ENCODE results near the gene GIMAP8. TPM values are rescaled to one million over a fixed set of nuclear protein-coding genes. Genes with fewer than 3 reads are reported as not detected.

The GIMAP8 gene
- total RNA-seq = 10 to 100 TPM; 13.8 to 69.7 (median 52.5) TPM
- 10 to 100 TPM; 26.0 to 56.5 TPM for polyA plus RNA-seq
- 69.3 reads per million, percentile 78 among the genes with 10 or more reads in this experiment for total RNA-seq

DNA sequence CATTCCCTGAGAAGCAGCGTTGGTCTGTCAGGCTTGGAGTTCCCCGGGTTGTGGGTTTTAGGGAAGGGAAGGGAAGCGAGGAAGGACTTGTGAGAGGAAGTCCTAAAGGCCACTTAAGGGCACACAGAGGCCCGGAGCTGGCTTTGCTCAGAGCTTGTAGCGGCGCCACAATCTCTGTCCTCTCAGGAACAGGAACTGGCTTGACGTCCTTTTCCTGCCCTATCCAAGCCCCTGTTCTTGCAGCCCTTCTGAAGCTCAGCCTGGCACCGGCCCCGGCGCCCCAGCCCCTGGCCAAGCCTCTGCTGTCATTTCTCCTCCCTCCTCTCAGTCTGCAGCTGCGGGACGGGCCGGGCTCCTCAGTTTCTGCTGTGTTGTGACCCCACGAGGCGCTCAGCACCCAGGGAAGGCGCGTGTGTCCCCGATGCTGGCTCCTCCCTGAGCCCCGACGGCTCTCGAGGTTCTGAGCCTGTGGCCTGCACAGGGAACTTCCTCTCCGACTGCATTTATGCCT, at the start of gene GIMAP8:
Gene GIMAP8 (plus strand): TSS at position 140 of the 511 bp plus-strand sequence. CDS start 16,069 bp downstream, outside the sequence.
- Mint-ChIP-seq H3K27ac (peak within 1 kb of the TSS; percentile 95 to 99 (median 97)), H3K27me3 (no peaks in the 10 kb centered on the region), H3K9me3 (peaks cover 0 to 17% (median 6%) of the 10 kb centered on the region in 11 donors), H3K36me3 (peaks cover 4 to 39% (median 25%) of the 10 kb centered on the region in 5 donors), H3K4me3 (peak within 1 kb of the TSS; percentile 94 to 100 (median 98)), H3K4me1 (peaks cover 48 to 69% (median 61%) of the 10 kb centered on the region in 7 donors)
- ChIA-PET CTCF (interaction anchor here (0.9 to 5.9 kb wide), 16 partner anchors 21 to 305 kb away, joined by 3 to 91 read pairs (median 5); partner anchors contain the start of genes GIMAP1, GIMAP4, GIMAP5 and GIMAP7), POLR2A (interaction anchor here (0.5 to 13.9 kb wide), 33 partner anchors 9 to 308 kb away, joined by 3 to 829 read pairs (median 12); partner anchors contain the start of genes GIMAP1, GIMAP2, GIMAP4 and GIMAP5)
- ATAC-seq = peak; percentile 64
- intact Hi-C loops (cut with micrococcal nuclease) = loop anchor here (1.0 to 2.0 kb wide), 14 partner anchors 14 to 306 kb away; partner anchors contain the start of genes GIMAP1 (in 1 of the 2), GIMAP4 (in 1 of the 2) and GIMAP7 (in 1 of the 2)
- Histone ChIP-seq H3K4me1 (ENCODE audit: control insufficient read depth in 2 of 2, insufficient read depth in 2 of 2, low read length in 2 of 2) (peaks cover 41 to 54% of the 10 kb centered on the region in 2 donors), H3K36me3 (ENCODE audit: control insufficient read depth in 2 of 3, insufficient read depth in 3 of 3, low read length in 3 of 3) (peaks cover 0 to 9% (median 0%) of the 10 kb centered on the region in 3 experiments), H3K27ac (ENCODE audit: low read depth, low read length) (peak within 1 kb of the TSS; percentile 84), H3K4me3 (ENCODE audit: low read length) (peak within 1 kb of the TSS; percentile 99), H3K27me3 (ENCODE audit: control insufficient read depth in 2 of 2, insufficient read depth in 2 of 2, low read length in 2 of 2) (no peaks in the 10 kb centered on the region), H3K9me3 (ENCODE audit: control insufficient read depth in 2 of 3, low read length in 3 of 3) (peaks cover 2 to 5% (median 5%) of the 10 kb centered on the region in 3 experiments)
- DNase-seq = peak; percentile 37 to 73 (median 64)

DNA sequence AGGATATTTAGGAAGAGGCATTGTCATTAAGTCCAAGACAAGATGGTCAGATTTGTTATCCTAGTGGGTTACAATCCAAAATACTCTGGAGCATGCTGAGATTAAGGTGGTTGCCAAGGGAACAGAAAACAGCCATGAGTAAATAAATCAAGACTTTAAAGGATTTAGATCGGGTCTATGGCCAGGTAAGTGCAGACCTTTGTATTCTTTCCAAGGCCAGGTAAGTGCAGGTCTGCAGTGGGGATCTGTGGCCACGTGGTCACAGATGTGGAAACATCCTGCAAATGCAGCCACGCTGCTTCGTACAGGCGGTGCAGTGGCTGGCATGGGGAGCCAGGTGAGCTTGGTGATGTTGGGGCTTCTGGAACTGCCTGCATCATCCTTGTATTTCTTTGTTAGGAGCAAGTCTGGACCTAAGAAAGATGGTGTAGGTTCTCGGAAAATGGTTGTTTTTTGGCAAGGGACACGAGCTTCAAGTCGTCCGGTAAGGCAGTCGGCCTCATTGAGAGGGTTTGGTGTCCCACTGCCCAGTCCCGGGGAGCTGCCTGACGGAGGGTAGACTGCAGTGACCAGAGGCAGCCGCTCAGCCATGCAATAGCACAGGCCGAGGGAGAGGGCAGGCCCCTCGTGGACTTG, 49.5 kb upstream of the GIMAP8 start:
- H3K27me3 ChIP-seq (ENCODE audit: control insufficient read depth in 2 of 2, insufficient read depth in 2 of 2, low read length in 2 of 2) = no peaks in the 10 kb centered on the region
- POLR2A ChIA-PET = interaction anchor here (0.6 kb wide), 1 partner anchor 21 kb away, joined by 4 read pairs; no protein-coding TSS in a partner anchor
- no peaks in the 10 kb centered on the region for H3K9me3 Mint-ChIP-seq
- intact Hi-C loops (cut with micrococcal nuclease) = loop anchor here in 1 of 2 donors (10.0 kb wide), 1 partner anchor 824 kb away; the partner anchor contains the start of gene ABCF2
- ATAC-seq (no peak), DNase-seq (no peak)
- H3K4me1 Mint-ChIP-seq = peaks cover 9 to 24% (median 20%) of the 10 kb centered on the region in 7 donors
- H3K27me3 Mint-ChIP-seq = no peaks in the 10 kb centered on the region
- peaks cover 0 to 16% (median 0%) of the 10 kb centered on the region in 3 experiments for H3K36me3 ChIP-seq (ENCODE audit: control insufficient read depth in 2 of 3, insufficient read depth in 3 of 3, low read length in 3 of 3)
- H3K27ac Mint-ChIP-seq = peak overlapping the region in 3 of 9 donors; percentile 54 to 62 (median 55)
- no peak overlapping the region for H3K27ac ChIP-seq (ENCODE audit: low read depth, low read length)
- H3K36me3 Mint-ChIP-seq = peaks cover 0 to 5% (median 0%) of the 10 kb centered on the region in 5 donors
- peak overlapping the region in 1 of 10 donors; percentile 70 for H3K4me3 Mint-ChIP-seq
- CTCF ChIA-PET = interaction anchor here (1.8 kb wide), 1 partner anchor 32 kb away, joined by 4 read pairs; no protein-coding TSS in a partner anchor
- H3K4me3 ChIP-seq (ENCODE audit: low read length) = no peak overlapping the region
- H3K4me1 ChIP-seq (ENCODE audit: control insufficient read depth in 2 of 2, insufficient read depth in 2 of 2, low read length in 2 of 2) = peaks cover 10 to 11% of the 10 kb centered on the region in 2 donors
- no peaks in the 10 kb centered on the region for H3K9me3 ChIP-seq (ENCODE audit: control insufficient read depth in 2 of 3, low read length in 3 of 3)

GRCh38 chr7:150401424-150401790, 49.0 kb upstream of the GIMAP8 start:
- POLR2A ChIA-PET = no interaction called here
- CTCF ChIA-PET = interaction anchor here (1.8 kb wide), 1 partner anchor 32 kb away, joined by 4 read pairs; no protein-coding TSS in a partner anchor
- H3K4me1 Mint-ChIP-seq = peaks cover 14 to 29% (median 25%) of the 10 kb centered on the region in 7 donors
- H3K4me3 Mint-ChIP-seq = peak overlapping the region in 1 of 10 donors; percentile 70
- Histone ChIP-seq H3K4me1 (ENCODE audit: control insufficient read depth in 2 of 2, insufficient read depth in 2 of 2, low read length in 2 of 2) (peaks cover 11 to 12% of the 10 kb centered on the region in 2 donors), H3K36me3 (ENCODE audit: control insufficient read depth in 2 of 3, insufficient read depth in 3 of 3, low read length in 3 of 3) (peaks cover 0 to 16% (median 0%) of the 10 kb centered on the region in 3 experiments), H3K4me3 (ENCODE audit: low read length) (no peak overlapping the region), H3K27me3 (ENCODE audit: control insufficient read depth in 2 of 2, insufficient read depth in 2 of 2, low read length in 2 of 2) (no peaks in the 10 kb centered on the region), H3K9me3 (ENCODE audit: control insufficient read depth in 2 of 3, low read length in 3 of 3) (no peaks in the 10 kb centered on the region), H3K27ac (ENCODE audit: low read depth, low read length) (no peak overlapping the region)
- H3K36me3 Mint-ChIP-seq = peaks cover 0 to under 1% (median 0%) of the 10 kb centered on the region in 5 donors
- no peaks in the 10 kb centered on the region for H3K9me3 Mint-ChIP-seq
- DNase-seq (no peak), ATAC-seq (no peak)
- no peaks in the 10 kb centered on the region for H3K27me3 Mint-ChIP-seq
- peak overlapping the region in 1 of 9 donors; percentile 2 for H3K27ac Mint-ChIP-seq
- intact Hi-C loops (cut with micrococcal nuclease) = loop anchor here in 1 of 2 donors (10.0 kb wide), 1 partner anchor 823 kb away; the partner anchor contains the start of gene ABCF2

DNA sequence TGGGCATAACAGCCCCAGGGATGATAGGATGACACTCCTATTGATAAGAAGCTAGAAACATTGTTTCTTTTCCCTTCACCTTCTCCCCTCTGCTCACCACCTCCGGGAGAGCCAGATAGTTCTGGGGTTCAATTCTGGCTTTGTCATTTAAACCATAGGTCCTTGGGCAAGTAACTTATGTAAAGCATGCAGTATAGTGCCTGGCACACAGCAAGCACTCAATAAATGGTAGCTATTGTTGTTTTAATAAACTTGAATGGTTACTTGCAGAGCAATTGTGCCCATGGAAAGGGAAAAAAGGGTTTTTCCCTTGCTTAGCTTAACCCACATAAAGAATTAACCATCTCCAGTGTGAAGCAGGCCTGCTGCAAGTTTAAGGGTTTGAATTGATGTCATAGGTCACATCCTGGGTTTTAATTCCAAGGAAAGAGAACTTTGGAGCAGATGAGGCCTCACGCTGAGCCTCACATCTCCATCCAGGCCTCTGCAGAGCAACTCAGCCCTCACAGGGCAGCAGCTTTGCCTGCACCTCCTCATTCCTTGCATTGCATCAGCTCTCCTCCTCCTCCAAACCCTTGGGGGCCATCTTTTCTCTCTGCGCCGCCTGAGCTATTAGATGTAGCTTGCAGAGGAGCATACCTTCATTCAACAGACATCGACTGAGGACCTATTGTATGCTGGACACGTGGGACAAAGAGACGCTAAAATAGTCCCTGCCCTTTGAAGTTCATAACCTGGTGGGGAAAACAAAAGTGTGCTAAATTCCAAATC, 48.4 kb upstream of the GIMAP8 start:
- Histone ChIP-seq H3K36me3 (ENCODE audit: control insufficient read depth in 2 of 3, insufficient read depth in 3 of 3, low read length in 3 of 3) (peaks cover 0 to 16% (median 0%) of the 10 kb centered on the region in 3 experiments), H3K27me3 (ENCODE audit: control insufficient read depth in 2 of 2, insufficient read depth in 2 of 2, low read length in 2 of 2) (no peaks in the 10 kb centered on the region), H3K4me3 (ENCODE audit: low read length) (no peak overlapping the region), H3K4me1 (ENCODE audit: control insufficient read depth in 2 of 2, insufficient read depth in 2 of 2, low read length in 2 of 2) (peaks cover 14 to 19% of the 10 kb centered on the region in 2 donors), H3K9me3 (ENCODE audit: control insufficient read depth in 2 of 3, low read length in 3 of 3) (no peaks in the 10 kb centered on the region), H3K27ac (ENCODE audit: low read depth, low read length) (no peak overlapping the region)
- no peaks in the 10 kb centered on the region for H3K27me3 Mint-ChIP-seq
- H3K4me1 Mint-ChIP-seq = peaks cover 21 to 35% (median 30%) of the 10 kb centered on the region in 7 donors
- H3K27ac Mint-ChIP-seq = peak overlapping the region in 4 of 9 donors; percentile 32 to 84 (median 50)
- DNase-seq (no peak), ATAC-seq (no peak)
- H3K9me3 Mint-ChIP-seq = no peaks in the 10 kb centered on the region
- POLR2A ChIA-PET = interaction anchor here (2.1 kb wide), 1 partner anchor 27 kb away, joined by 7 read pairs; no protein-coding TSS in a partner anchor
- H3K4me3 Mint-ChIP-seq = peak overlapping the region in 5 of 10 donors; percentile 2 to 71 (median 40)
- intact Hi-C loops (cut with micrococcal nuclease) = loop anchor here in 1 of 2 donors (10.0 kb wide), 1 partner anchor 823 kb away; the partner anchor contains the start of gene ABCF2
- H3K36me3 Mint-ChIP-seq = peaks cover 0 to 2% (median 1%) of the 10 kb centered on the region in 5 donors
- CTCF ChIA-PET = interaction anchor here (1.8 kb wide), 1 partner anchor 33 kb away, joined by 4 read pairs; no protein-coding TSS in a partner anchor

GRCh38 chr7:150402671-150403321, 47.6 kb upstream of the GIMAP8 start:
- H3K27ac ChIP-seq (ENCODE audit: low read depth, low read length) = no peak overlapping the region
- H3K4me1 Mint-ChIP-seq = peaks cover 24 to 37% (median 32%) of the 10 kb centered on the region in 7 donors
- ATAC-seq = no peak
- peaks cover 0 to 4% (median 3%) of the 10 kb centered on the region in 5 donors for H3K36me3 Mint-ChIP-seq
- no peaks in the 10 kb centered on the region for H3K9me3 Mint-ChIP-seq
- POLR2A ChIA-PET = interaction anchor here (0.6 to 5.0 kb wide), 3 partner anchors 28 to 64 kb away, joined by 3 to 62 read pairs (median 7); partner anchors contain the start of gene REPIN1
- intact Hi-C loops (cut with micrococcal nuclease) = loop anchor here in 1 of 2 donors (10.0 kb wide), 1 partner anchor 822 kb away; the partner anchor contains the start of gene ABCF2
- DNase-seq = no peak
- H3K36me3 ChIP-seq (ENCODE audit: control insufficient read depth in 2 of 3, insufficient read depth in 3 of 3, low read length in 3 of 3) = peaks cover 0 to 15% (median 0%) of the 10 kb centered on the region in 3 experiments
- H3K27me3 Mint-ChIP-seq = no peaks in the 10 kb centered on the region
- no peak overlapping the region for H3K4me3 ChIP-seq (ENCODE audit: low read length)
- no peaks in the 10 kb centered on the region for H3K9me3 ChIP-seq (ENCODE audit: control insufficient read depth in 2 of 3, low read length in 3 of 3)
- peak overlapping the region in 8 of 9 donors; percentile 10 to 95 (median 53) for H3K27ac Mint-ChIP-seq
- H3K27me3 ChIP-seq (ENCODE audit: control insufficient read depth in 2 of 2, insufficient read depth in 2 of 2, low read length in 2 of 2) = no peaks in the 10 kb centered on the region
- CTCF ChIA-PET = interaction anchor here (1.8 kb wide), 1 partner anchor 33 kb away, joined by 4 read pairs; no protein-coding TSS in a partner anchor
- peaks cover 14 to 21% of the 10 kb centered on the region in 2 donors for H3K4me1 ChIP-seq (ENCODE audit: control insufficient read depth in 2 of 2, insufficient read depth in 2 of 2, low read length in 2 of 2)
- peak overlapping the region in 7 of 10 donors; percentile 2 to 96 (median 51) for H3K4me3 Mint-ChIP-seq

Data from naive thymus-derived CD4-positive, alpha-beta T cell (primary cell).